NOMO-1 treated with dmso at 0.1 percent for 144 hours (cell line): ENCODE measurements around the gene JOSD2.
A peak's percentile ranks its signal among the peaks of the same experiment; 100 is the strongest.
"Not testable (repeated sequence)": the region's sequence is repeated elsewhere in the genome, so short reads cannot be mapped to it uniquely, and the experiment has no call there.

ENCODE experiments used
- DNase-seq: peaks from one replicate; lab custom pipeline; 2025; ENCODE audit not compliant: unreplicated experiment; lab: John Stamatoyannopoulos, UW

Gene JOSD2

GRCh38 chr19:50478901-50479715 is 31.9 kb downstream of the JOSD2 start:
- no peak for DNase-seq

GRCh38 chr19:50477751-50478515 is 33.1 kb downstream of the JOSD2 start:
- DNase-seq, result no peak

DNA sequence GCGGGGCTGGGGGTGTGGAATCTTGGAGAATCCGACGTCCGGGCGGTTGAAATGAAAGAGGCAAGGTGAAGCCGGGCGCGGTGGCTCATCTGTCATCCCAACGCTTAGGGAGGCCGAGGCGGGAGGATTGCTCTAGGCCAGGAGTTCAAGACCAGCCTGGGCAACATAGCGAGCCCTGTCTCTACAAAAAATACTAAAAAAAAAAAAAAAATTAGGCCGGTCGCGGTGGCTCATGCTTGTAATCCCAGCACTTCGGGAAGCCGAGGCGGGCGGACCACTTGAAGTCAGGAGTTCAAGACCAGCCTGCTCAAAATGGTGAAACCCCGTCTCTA is 34.1 kb downstream of the JOSD2 start:
- no peak for DNase-seq

DNA sequence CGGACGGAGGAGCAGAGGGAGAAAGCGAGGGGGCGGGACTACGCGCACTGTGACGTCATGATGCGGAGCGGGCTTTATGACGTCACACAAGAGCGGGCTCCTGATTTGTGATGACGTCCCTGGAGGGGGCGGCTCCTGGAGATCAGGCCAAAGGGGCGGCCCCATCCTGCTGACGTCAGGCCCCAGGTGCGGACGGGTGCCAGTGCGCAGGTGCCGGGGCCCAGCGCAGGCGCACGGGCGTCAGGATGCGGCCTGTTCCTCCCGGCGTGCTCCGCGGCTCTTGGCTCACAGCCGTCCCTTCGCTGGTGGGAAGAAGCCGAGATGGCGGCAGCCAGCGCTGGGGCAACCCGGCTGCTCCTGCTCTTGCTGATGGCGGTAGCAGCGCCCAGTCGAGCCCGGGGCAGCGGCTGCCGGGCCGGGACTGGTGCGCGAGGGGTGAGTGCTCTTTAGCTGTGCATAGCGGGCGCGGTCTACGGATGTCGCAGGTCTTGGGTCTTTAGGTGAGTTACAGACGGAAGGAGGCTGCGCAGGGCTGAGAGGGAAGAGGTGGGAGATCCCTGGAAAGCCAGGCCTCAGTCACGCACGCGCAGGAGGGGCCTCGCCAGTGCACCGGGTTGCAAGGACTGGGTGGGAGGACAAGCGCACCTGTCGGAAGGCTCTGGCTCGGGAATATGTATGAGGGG is 34.6 kb downstream of the JOSD2 start, which contains the start of the genes EMC10 and GARIN5A:
TSS of gene EMC10 (plus strand) at position 284 of the 683 bp plus-strand sequence. CDS start at position 322, 38 bp downstream.
TSS of gene GARIN5A (minus strand) at position 625 of the 683 bp plus-strand sequence. CDS start at position 165, 460 bp downstream.
- peak; percentile 76 for DNase-seq

GRCh38 chr19:50475736-50476223 is 35.2 kb downstream of the JOSD2 start:
- DNase-seq, result no peak

DNA sequence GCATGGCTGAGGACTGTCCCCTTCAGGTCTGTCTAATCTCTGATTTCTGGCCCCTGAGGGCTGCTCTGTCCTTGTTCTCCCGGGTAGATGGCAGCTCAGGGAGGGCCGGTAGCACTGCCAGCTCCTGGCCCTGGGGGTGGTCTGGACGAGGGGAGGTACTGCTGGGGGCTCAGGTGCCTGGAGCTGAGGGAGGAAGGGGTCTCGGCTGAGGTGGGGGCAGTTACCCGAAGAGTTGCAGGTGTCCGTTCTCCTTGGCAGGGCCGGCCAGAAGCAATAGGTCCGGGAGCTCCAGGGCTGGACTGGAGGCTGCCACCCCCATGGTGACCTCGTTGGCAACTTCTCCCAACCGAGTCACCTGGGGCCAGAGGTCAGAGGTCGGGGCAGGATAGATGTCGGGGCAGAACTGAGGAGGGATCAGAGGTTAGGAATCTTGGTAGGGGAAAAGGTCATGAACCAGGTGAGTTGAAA is 35.9 kb downstream of the JOSD2 start:
- DNase-seq, result no peak

DNA sequence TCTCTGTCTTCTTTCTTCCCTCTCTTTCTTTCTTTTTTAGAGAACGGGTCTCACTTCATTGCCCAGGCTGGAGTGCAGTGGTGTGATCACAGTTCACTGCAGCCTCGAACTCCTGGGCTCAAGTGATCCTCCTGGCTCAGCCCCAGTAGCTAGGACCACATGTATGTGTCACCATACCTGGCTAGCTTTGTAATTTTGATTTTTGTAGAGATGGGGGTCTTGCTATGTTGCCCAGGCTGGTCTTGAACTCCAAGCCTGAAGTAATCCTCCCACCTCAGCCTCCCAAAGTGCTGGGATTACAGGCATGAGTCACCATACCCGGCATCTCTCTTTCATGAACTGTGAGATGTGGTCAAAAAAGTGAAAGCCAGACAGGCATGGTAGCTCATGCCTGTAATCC is 37.7 kb downstream of the JOSD2 start:
- not testable (repeated sequence) for DNase-seq

DNA sequence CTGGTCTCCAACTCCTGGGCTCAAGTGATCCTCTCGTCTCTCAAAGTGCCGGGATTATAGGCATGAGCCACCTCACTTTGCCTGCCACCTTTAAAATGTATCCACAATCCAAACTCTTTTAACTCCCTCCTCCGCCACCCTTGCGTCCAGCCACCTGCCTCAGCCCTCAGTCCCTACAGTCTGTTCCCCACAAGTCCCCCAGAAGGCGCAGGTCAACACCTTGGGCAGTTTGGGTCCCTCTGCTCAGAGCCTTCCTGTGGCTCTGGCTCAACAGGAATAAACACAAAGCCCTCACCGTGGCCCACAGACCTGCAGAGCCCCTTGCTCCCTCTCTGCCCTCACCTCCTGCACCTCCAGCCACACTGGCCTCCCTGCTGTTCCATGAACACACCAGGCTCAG is 42.2 kb downstream of the JOSD2 start:
- DNase-seq, result no peak

- no peak for DNase-seq
These were observed 43.4 kb downstream of the JOSD2 start for GRCh38 chr19:50467566-50467965.

GRCh38 chr19:50466706-50467039 is 44.3 kb downstream of the JOSD2 start:
- no peak for DNase-seq

DNA sequence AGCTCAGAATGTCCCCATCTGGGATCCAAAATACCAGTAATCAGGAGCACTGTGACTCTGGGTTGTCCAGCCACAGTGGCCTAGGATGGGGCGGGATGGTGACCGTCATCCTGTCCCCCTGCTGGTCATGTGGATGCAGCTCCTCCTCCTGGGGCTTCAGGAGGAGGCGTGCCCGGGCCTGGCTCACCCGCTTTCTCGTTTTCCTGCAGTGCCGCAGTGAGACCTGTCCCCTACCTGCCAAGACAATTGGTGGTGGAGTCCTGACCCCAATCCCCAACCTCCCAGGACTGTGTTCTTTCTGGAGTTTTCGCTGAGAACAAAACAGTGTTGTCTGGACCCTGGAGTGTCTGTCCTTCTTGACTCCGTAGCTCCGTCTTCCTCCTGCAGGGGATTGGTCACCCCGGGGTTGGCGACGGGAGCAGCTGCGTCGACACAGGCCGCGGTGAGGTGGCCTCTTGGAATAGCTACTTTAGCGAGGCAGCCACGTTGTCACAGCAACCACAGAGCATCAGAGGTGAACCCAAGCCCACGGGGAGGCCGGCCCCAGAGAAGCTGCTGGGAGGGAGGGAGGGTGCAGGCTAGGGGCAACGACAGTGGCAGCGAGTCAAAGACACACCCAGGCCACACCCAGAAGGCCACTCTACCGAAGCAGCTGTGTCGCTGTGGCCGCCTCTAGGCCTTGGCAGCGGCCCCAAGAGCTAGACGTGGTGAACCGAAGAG is 44.8 kb downstream of the JOSD2 start:
- no peak for DNase-seq

DNA sequence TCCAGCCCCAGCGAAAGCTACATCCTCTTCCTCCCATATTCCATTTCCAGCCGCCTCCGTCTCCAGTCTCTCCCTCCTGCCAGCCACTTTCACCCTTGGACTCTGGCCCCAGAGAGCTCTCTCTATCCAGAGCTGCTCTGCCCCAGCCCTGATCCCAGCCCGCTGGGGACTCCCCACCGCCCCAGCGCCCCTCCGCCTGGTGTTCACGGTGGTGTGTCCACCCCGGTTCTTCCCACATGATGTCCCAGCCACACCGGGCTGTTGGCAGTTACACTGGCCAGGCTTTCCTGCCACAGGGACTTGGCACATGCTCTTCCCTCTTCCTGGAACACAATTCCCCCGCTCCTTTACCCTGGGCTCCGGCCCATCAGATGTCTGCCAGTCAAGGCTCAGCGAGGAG is 46.0 kb downstream of the JOSD2 start:
- no peak for DNase-seq

- no peak for DNase-seq
These were observed 46.6 kb downstream of the JOSD2 start for GRCh38 chr19:50464348-50464747.

DNA sequence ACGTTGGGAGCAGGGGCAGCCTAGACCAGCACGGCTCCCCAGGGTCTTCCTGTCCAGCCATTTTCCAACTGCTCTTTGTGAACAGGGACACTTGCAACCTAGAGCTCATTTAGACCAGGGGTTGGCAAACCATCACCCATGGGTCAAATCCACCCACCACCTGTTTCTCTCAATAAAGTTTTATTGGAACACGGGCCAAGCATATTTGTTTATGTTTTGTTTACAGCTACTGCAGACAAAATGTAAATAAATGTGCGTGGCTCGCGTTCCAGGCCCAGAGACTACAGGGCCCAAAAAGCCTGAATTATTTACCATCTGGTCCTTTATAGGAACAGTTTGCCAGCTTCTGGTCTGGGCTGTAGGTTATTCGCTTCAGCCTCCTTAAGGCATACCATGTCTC is 48.0 kb downstream of the JOSD2 start:
- DNase-seq, result no peak

DNA sequence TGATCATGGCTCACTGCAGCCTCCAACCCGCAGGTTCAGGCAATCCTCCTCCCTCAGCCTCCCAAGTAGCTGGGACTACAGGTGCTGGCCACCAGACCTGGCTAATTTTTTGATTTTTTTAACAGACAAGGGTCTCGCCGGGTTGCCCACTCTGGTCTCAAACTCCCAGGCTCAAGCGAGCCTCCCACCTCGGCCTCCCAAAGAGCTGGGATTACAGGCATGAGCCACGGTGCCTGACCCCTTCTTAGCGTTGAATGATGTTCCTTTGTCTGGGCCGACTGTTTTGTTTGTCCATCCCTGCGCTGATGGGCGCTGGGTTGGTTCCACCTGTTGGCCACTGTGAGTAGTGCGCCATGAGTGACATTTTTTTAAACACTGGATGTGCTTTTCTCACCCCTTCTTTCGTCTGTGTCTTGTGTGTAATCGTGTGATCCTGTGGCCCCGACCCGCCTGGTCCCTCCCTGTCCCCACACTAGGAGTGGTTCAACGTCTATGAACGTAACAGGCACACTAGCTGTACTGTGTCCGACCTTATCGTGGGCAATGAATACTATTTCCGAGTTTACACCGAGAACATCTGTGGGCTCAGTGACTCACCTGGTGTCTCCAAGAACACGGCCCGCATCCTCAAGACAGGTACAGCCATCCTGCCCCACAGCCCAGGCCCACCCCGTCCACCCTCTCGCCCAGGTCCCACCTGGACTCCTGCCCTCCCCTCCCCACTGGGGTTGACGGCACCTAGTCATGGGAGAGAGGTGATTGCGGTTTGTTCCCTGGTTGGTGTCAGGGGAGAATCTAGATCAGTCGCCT is 49.7 kb downstream of the JOSD2 start:
- DNase-seq, result peak; percentile 49

GRCh38 chr19:50460161-50460765 is 50.7 kb downstream of the JOSD2 start:
- DNase-seq, result no peak

- no peak for DNase-seq
These were observed 51.4 kb downstream of the JOSD2 start for GRCh38 chr19:50459638-50460037.

- DNase-seq, result no peak
These were observed 51.9 kb downstream of the JOSD2 start for GRCh38 chr19:50459067-50459456.

DNA sequence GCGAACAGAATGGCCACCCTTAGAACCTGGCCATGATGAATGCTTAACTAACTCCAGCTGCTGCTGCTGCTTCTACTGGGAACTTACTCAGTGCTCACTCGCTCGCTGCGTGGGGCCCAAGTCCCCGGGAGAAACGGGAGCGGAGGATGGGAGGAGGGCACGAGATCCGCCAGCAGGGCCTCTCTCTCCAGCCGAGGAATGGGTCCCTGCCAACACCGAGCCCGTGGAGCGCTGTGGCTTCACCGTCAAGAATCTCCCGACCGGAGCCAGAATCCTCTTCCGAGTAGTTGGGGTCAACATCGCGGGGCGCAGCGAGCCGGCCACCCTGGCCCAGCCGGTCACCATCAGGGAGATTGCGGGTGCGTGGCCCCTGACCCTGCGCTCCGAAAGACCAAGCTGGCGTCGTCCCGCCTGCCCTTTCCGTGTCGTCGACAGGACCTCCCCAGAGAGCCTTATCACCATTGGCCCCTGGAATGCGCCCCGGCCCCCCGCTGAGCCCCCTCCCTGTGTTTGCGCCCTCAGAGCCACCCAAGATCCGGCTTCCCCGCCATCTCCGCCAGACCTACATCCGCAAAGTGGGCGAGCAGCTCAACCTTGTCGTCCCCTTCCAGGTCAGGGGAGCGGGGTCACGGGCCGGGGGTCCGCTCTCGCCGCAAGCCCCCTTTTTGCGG is 52.5 kb downstream of the JOSD2 start:
- DNase-seq, result no peak
